B cell (primary cell): Measurements from ENCODE around the gene GPHN. TPM values are rescaled to one million over a fixed set of nuclear protein-coding genes. Genes with fewer than 3 reads are reported as not detected.

Source experiments
- ATAC-seq: fragments of 200-7000 bp; cut with Tn5 transposase; one replicate; pipeline ENCODE4 v1.10.0; 2021; ENCODE audit warnings: low read depth, mild to moderate bottlenecking, moderate number of reproducible peaks, moderate library complexity
- CTCF ChIA-PET: fragments of 350-600 bp; sonication (Branson Sonifier 250); formaldehyde crosslinking; loops from one replicate; lab custom pipeline; 2021; ENCODE audit warnings: antibody characterized with exemption, inconsistent platforms; lab: Charles Lee
- POLR2A ChIA-PET: fragments of 350-600 bp; sonication (Branson Sonifier 250); formaldehyde crosslinking; loops from one replicate; lab custom pipeline; 2021; ENCODE audit warnings: antibody characterized with exemption; lab: Charles Lee
- DNase-seq: peaks from one replicate; pipeline ENCODE4 v3.0.0; 2013
- H2AFZ ChIP-seq: 2 replicates; pipeline ENCODE4 v1.6.1; 2012; ENCODE audit warnings: mild to moderate bottlenecking, low read depth, low read length; ENCODE audit not compliant: insufficient read depth, poor library complexity, severe bottlenecking
- H3K27ac ChIP-seq, 2 donors: 1 replicate in 1 of 2; 2 replicates in 1 of 2; pipeline ENCODE4 v1.5.1; 2012 to 2013; ENCODE audit warnings: low read length in 2 of 2, mild to moderate bottlenecking in 2 of 2, moderate library complexity in 1 of 2
- H3K27me3 ChIP-seq, 4 experiments: fragments of 200-600 bp in 1 of 4; sonication (generic) in 1 of 4; replicated peaks in 1 of 4; 1 replicate in 2 of 4; 2 replicates in 2 of 4; pipeline versions ENCODE4 v1.6.1 to v1.7.0; 2013 to 2016; ENCODE audit warnings: low read length in 3 of 4, mild to moderate bottlenecking in 2 of 4, mixed read lengths in 1 of 4, moderate library complexity in 1 of 4; ENCODE audit not compliant: insufficient read depth in 4 of 4, control insufficient read depth in 3 of 4; ENCODE audit errors: control extremely low read depth in 1 of 4
- H3K36me3 ChIP-seq, 2 experiments: replicated peaks in 1 of 2; 1 replicate in 1 of 2; 2 replicates in 1 of 2; pipeline versions ENCODE4 v1.6.1 to v1.7.1; 2013; ENCODE audit warnings: low read length in 1 of 2; ENCODE audit not compliant: insufficient read depth in 2 of 2, control insufficient read depth in 1 of 2; ENCODE audit errors: control extremely low read depth in 1 of 2, extremely low read depth in 1 of 2
- H3K4me1 ChIP-seq, 2 donors: fragments of 200-600 bp in 1 of 2; sonication (generic) in 1 of 2; 1 replicate in 1 of 2; 2 replicates in 1 of 2; pipeline versions ENCODE4 v1.5.1 to v1.6.1; 2013 to 2017; ENCODE audit warnings: low read length in 2 of 2; ENCODE audit not compliant: control insufficient read depth in 2 of 2, insufficient read depth in 2 of 2
- H3K4me2 ChIP-seq: replicated peaks from 2 replicates; pipeline ENCODE3; 2012; ENCODE audit warnings: mild to moderate bottlenecking, low read depth, low read length; ENCODE audit not compliant: poor library complexity, severe bottlenecking
- H3K4me3 ChIP-seq, 5 experiments: fragments of 200-600 bp in 1 of 5; sonication (generic) in 1 of 5; 1 replicate in 3 of 5; 2 replicates in 2 of 5; pipeline versions ENCODE4 v1.5.1 to v1.7.0; 2011 to 2016; ENCODE audit warnings: low read length in 4 of 5, mild to moderate bottlenecking in 4 of 5, low read depth in 2 of 5, control low read depth in 1 of 5, moderate library complexity in 1 of 5; ENCODE audit not compliant: insufficient read depth in 1 of 5; ENCODE audit errors: control extremely low read depth in 1 of 5, extremely low read depth in 1 of 5
- H3K79me2 ChIP-seq: fragments of 200-600 bp; sonication (generic); one replicate; pipeline ENCODE4 v1.6.0; 2016; ENCODE audit warnings: low read length; ENCODE audit not compliant: control insufficient read depth, insufficient read depth
- H3K9ac ChIP-seq: fragments of 200-600 bp; sonication (generic); 2 replicates; pipeline ENCODE4 v1.6.1; 2017; ENCODE audit warnings: mild to moderate bottlenecking, low read length, moderate library complexity
- H3K9me3 ChIP-seq, 3 donors: one replicate each; pipeline versions ENCODE4 v1.6.1 to v1.7.1; 2013; ENCODE audit warnings: low read length in 2 of 3; ENCODE audit not compliant: control insufficient read depth in 2 of 3, insufficient read depth in 1 of 3; ENCODE audit errors: control extremely low read depth in 1 of 3
- H4K20me1 ChIP-seq: 2 replicates; pipeline ENCODE4 v1.6.0; 2012; ENCODE audit warnings: mild to moderate bottlenecking, low read length; ENCODE audit not compliant: insufficient read depth, control insufficient read depth, poor library complexity, severe bottlenecking
- H3K27ac Mint-ChIP-seq: one replicate; pipeline ENCODE4 v1.8.0; 2021; ENCODE audit warnings: mixed read lengths
- H3K27me3 Mint-ChIP-seq: one replicate; pipeline ENCODE4 v1.8.0; 2021; ENCODE audit warnings: mixed read lengths
- H3K4me1 Mint-ChIP-seq: one replicate; pipeline ENCODE4 v1.8.0; 2021; ENCODE audit warnings: mixed read lengths
- H3K4me3 Mint-ChIP-seq: one replicate; pipeline ENCODE4 v1.8.0; 2021; ENCODE audit warnings: mixed read lengths
- H3K9me3 Mint-ChIP-seq: one replicate; pipeline ENCODE4 v1.8.0; 2022; ENCODE audit warnings: mixed read lengths; ENCODE audit not compliant: insufficient read depth
- CTCF ChIP-seq: fragments of 200-600 bp; IDR thresholded peaks from one replicate; pipeline ENCODE4 v1.8.0; 2022; ENCODE audit warnings: antibody characterized with exemption, mild to moderate bottlenecking
- EZH2 ChIP-seq: IDR thresholded peaks from 2 replicates; pipeline ENCODE4 v1.6.1; 2012; ENCODE audit warnings: borderline replicate concordance, low read depth, mild to moderate bottlenecking, moderate library complexity, low read length; ENCODE audit not compliant: insufficient read depth, poor library complexity, severe bottlenecking
- WGBS: methylation state at CpG from one replicate; pipeline ENCODE4 v1.1.5; 2013; ENCODE audit warnings: missing lambda C conversion rate; ENCODE audit not compliant: insufficient coverage; 5-methylcytosine and 5-hydroxymethylcytosine counted together
- intact Hi-C: fragments of 100-400 bp; cut with micrococcal nuclease; formaldehyde crosslinking; loops from one replicate; pipeline ENCODE4 v1.10.0; 2022
- polyA plus RNA-seq: library from polyadenylated mRNA; depleted of rRNA; stranded (reverse); fragments of >200 nt; gene quantifications from 2 replicates; pipeline ENCODE4 v1.2.3, GENCODE V29; 2012
- total RNA-seq, 2 donors: library from RNA; stranded (reverse); fragments of 120-200 nt in 1 of 2; gene quantifications; 1 replicate in 1 of 2; 2 replicates in 1 of 2; pipeline versions ENCODE4 v1.2.3 to v1.2.4, GENCODE V29; 2013 to 2022

The GPHN gene
- total and polyA plus RNA-seq, 2 donors (not counting 1 experiment from before 2014, with no cell fraction given) = 3.4 to 18.0 TPM

GRCh38 chr14:67218126-67218525 lies 710.2 kb downstream of the GPHN start:
- ChIA-PET CTCF (no interaction called here), POLR2A (no interaction called here)
- H4K20me1 ChIP-seq = no peaks in the 10 kb centered on the region
- intact Hi-C loops = no loop called here
- no peak overlapping the region for H2AFZ ChIP-seq
- H3K9me3 Mint-ChIP-seq = no peaks in the 10 kb centered on the region
- no peak overlapping the region for H3K27ac ChIP-seq
- no peaks in the 10 kb centered on the region for H3K4me1 Mint-ChIP-seq
- no peaks in the 10 kb centered on the region for H3K4me1 ChIP-seq
- H3K79me2 ChIP-seq = no peaks in the 10 kb centered on the region
- H3K27me3 ChIP-seq = peaks cover 0 to 4% (median 0%) of the 10 kb centered on the region in 4 experiments
- H3K4me3 ChIP-seq = no peak overlapping the region
- H3K9ac ChIP-seq = no peak overlapping the region
- ATAC-seq = no peak
- H3K27me3 Mint-ChIP-seq = peaks cover 10% of the 10 kb centered on the region
- H3K36me3 ChIP-seq = no peaks in the 10 kb centered on the region
- peaks cover 0 to 8% (median 1%) of the 10 kb centered on the region in 3 donors for H3K9me3 ChIP-seq
- DNase-seq = no peak
- no peak overlapping the region for H3K4me2 ChIP-seq
- WGBS = 77% methylated on average over 2 of the region's 2 CpGs
- no peak overlapping the region for H3K27ac Mint-ChIP-seq
- TF ChIP-seq CTCF (no peak), EZH2 (no peak)
- H3K4me3 Mint-ChIP-seq = no peak overlapping the region

- peaks cover 0 to 8% (median 0%) of the 10 kb centered on the region in 3 donors for H3K9me3 ChIP-seq
- no peak overlapping the region for H3K4me3 ChIP-seq
- Mint-ChIP-seq H3K4me3 (no peak overlapping the region), H3K27me3 (peaks cover 20% of the 10 kb centered on the region), H3K4me1 (no peaks in the 10 kb centered on the region), H3K27ac (no peak overlapping the region), H3K9me3 (no peaks in the 10 kb centered on the region)
- peaks cover 0 to 4% (median 0%) of the 10 kb centered on the region in 4 experiments for H3K27me3 ChIP-seq
- no CpG with 5 or more reads among the region's 6 CpGs for WGBS
- no peak for TF ChIP-seq EZH2
- no peak for TF ChIP-seq CTCF
- no peak overlapping the region for H2AFZ ChIP-seq
- no peak overlapping the region for H3K27ac ChIP-seq
- intact Hi-C loops = no loop called here
- ChIA-PET CTCF (no interaction called here), POLR2A (no interaction called here)
- DNase-seq (no peak), ATAC-seq (no peak)
- H3K4me2 ChIP-seq = no peak overlapping the region
- H4K20me1 ChIP-seq = no peaks in the 10 kb centered on the region
- no peaks in the 10 kb centered on the region for H3K4me1 ChIP-seq
- no peaks in the 10 kb centered on the region for H3K36me3 ChIP-seq
- no peak overlapping the region for H3K9ac ChIP-seq
- no peaks in the 10 kb centered on the region for H3K79me2 ChIP-seq
These were observed 713.5 kb downstream of the GPHN start for GRCh38 chr14:67221248-67221981.
